Keratinocyte (primary cell): ENCODE measurements around the gene NT5E. TPM values are rescaled to one million over a fixed set of nuclear protein-coding genes. Genes with fewer than 3 reads are reported as not detected.

Source experiments
- DNase-seq: peaks from one replicate; pipeline ENCODE4 v3.0.0-alpha.2; 2011; ENCODE audit warnings: low read depth, missing footprints, low spot score
- FAIRE-seq: peaks from 2 replicates; lab custom pipeline; 2011; peaks lifted over from hg19 to GRCh38; lab: Jason Lieb, UNC
- H2AFZ ChIP-seq: 2 replicates; pipeline ENCODE4 v1.6.0; 2012; ENCODE audit warnings: low read length, control low read depth, inconsistent platforms; ENCODE audit not compliant: control insufficient read depth
- H3K27ac ChIP-seq: 2 replicates; pipeline ENCODE4 v1.5.1; 2011; ENCODE audit warnings: low read length; ENCODE audit not compliant: control insufficient read depth, insufficient read depth
- H3K27me3 ChIP-seq: 3 replicates; pipeline ENCODE4 v1.6.0; 2011; ENCODE audit warnings: low read length; ENCODE audit not compliant: control insufficient read depth, insufficient read depth; ENCODE audit errors: extremely low read depth
- H3K36me3 ChIP-seq, 2 experiments: 2 replicates in 1 of 2; 3 replicates in 1 of 2; pipeline ENCODE4 v1.5.1; 2011; ENCODE audit warnings: low read length in 2 of 2, mild to moderate bottlenecking in 1 of 2; ENCODE audit not compliant: control insufficient read depth in 2 of 2, insufficient read depth in 2 of 2; ENCODE audit errors: extremely low read depth in 1 of 2
- H3K4me1 ChIP-seq: 3 replicates; pipeline ENCODE4 v1.5.1; 2011; ENCODE audit warnings: low read length; ENCODE audit not compliant: control insufficient read depth, insufficient read depth; ENCODE audit errors: extremely low read depth
- H3K4me2 ChIP-seq: 3 replicates; pipeline ENCODE4 v1.6.0; 2011; ENCODE audit warnings: low read depth, low read length; ENCODE audit not compliant: control insufficient read depth, insufficient read depth; ENCODE audit errors: extremely low read depth
- H3K4me3 ChIP-seq, 3 experiments: fragments of 200-600 bp in 1 of 3; sonication (generic) in 1 of 3; 2 replicates in 2 of 3; 3 replicates in 1 of 3; pipeline ENCODE4 v1.5.1; 2011 to 2016; ENCODE audit warnings: low read length in 3 of 3, mild to moderate bottlenecking in 3 of 3, control low read depth in 2 of 3, inconsistent platforms in 1 of 3, low read depth in 1 of 3, mixed read lengths in 1 of 3, mixed run types in 1 of 3, moderate library complexity in 1 of 3; ENCODE audit not compliant: control insufficient read depth in 2 of 3, insufficient read depth in 2 of 3; ENCODE audit errors: extremely low read depth in 1 of 3
- H3K79me2 ChIP-seq: 2 replicates; pipeline ENCODE4 v1.6.0; 2012; ENCODE audit warnings: low read length; ENCODE audit not compliant: control insufficient read depth, insufficient read depth
- H3K9ac ChIP-seq: 3 replicates; pipeline ENCODE4 v1.6.0; 2011; ENCODE audit warnings: low read length; ENCODE audit not compliant: control insufficient read depth, insufficient read depth; ENCODE audit errors: extremely low read depth
- H3K9me1 ChIP-seq: 3 replicates; pipeline ENCODE4 v1.6.0; 2011; ENCODE audit warnings: low read length; ENCODE audit not compliant: control insufficient read depth, insufficient read depth; ENCODE audit errors: extremely low read depth
- H3K9me3 ChIP-seq: 2 replicates; pipeline ENCODE4 v1.5.1; 2012; ENCODE audit warnings: low read depth, low read length; ENCODE audit not compliant: control insufficient read depth
- H4K20me1 ChIP-seq: 3 replicates; pipeline ENCODE4 v1.6.0; 2011; ENCODE audit warnings: low read length; ENCODE audit not compliant: control insufficient read depth, insufficient read depth; ENCODE audit errors: extremely low read depth
- CTCF ChIP-seq, 3 experiments: IDR thresholded peaks in 1 of 3; conservative IDR thresholded peaks in 1 of 3; optimal IDR thresholded peaks in 1 of 3; 2 replicates in 2 of 3; 3 replicates in 1 of 3; pipeline versions ENCODE3 to v1.5.1; 2011; ENCODE audit warnings: low read length in 3 of 3, mild to moderate bottlenecking in 3 of 3, moderate library complexity in 2 of 3, control low read depth in 1 of 3, inconsistent platforms in 1 of 3; ENCODE audit not compliant: insufficient read depth in 2 of 3; ENCODE audit errors: extremely low read depth in 1 of 3
- EZH2 ChIP-seq: IDR thresholded peaks from one replicate; pipeline ENCODE4 v1.6.1; 2012; ENCODE audit warnings: inconsistent platforms, mild to moderate bottlenecking, low read length, moderate library complexity
- dilution Hi-C: fragments of 300-500 bp; cut with MboI; formaldehyde crosslinking; loops from one replicate; pipeline ENCODE4 v1.7.0; 2020; ENCODE audit warnings: low sequenced_read_pairs; ENCODE audit not compliant: extremely low pct_ligation_motif_present
- polyA plus RNA-seq, 5 experiments: library from polyadenylated mRNA; depleted of rRNA in 3 of 5; stranded (reverse) in 3 of 5; stranded (forward) in 1 of 5; unstranded in 1 of 5; fragments of >200 nt; gene quantifications; 1 replicate in 1 of 5; 2 replicates in 3 of 5; 3 replicates in 1 of 5; pipeline versions ENCODE4 v1.2.1 to v1.2.3, GENCODE V29; 2011 to 2012; ENCODE audit warnings: missing spikeins in 2 of 5, low read depth in 1 of 5, low replicate concordance in 1 of 5

Gene NT5E
- polyA plus RNA-seq, 1 donor (not counting 4 experiments of a cell fraction or from before 2014, with no cell fraction given) = 268 TPM

GRCh38 chr6:85461798-85462170, 11.9 kb downstream of the NT5E start:
- H4K20me1 ChIP-seq = no peaks in the 10 kb centered on the region
- H2AFZ ChIP-seq = no peak overlapping the region
- dilution Hi-C loops = no loop called here
- H3K9me3 ChIP-seq = no peaks in the 10 kb centered on the region
- H3K27ac ChIP-seq = peak overlapping the region; percentile 66
- no peak overlapping the region for H3K9ac ChIP-seq
- H3K79me2 ChIP-seq = peaks cover 43% of the 10 kb centered on the region
- H3K4me1 ChIP-seq = peaks cover 91% of the 10 kb centered on the region
- TF ChIP-seq CTCF (optimal IDR thresholded peaks at IDR 0.05 in 1 of 3, IDR thresholded peaks at IDR 0.05 in 1 of 3, conservative IDR thresholded peaks at IDR 0.05 in 1 of 3; ENCODE audit: extremely low read depth in 1 of 3, insufficient read depth in 2 of 3, low read length in 3 of 3) (no peak), EZH2 (no peak)
- H3K9me1 ChIP-seq = no peaks in the 10 kb centered on the region
- DNase-seq (no peak), FAIRE-seq (no peak)
- H3K36me3 ChIP-seq = peaks cover 4 to 23% of the 10 kb centered on the region in 2 experiments
- no peak overlapping the region for H3K4me3 ChIP-seq
- H3K27me3 ChIP-seq = no peaks in the 10 kb centered on the region
- H3K4me2 ChIP-seq = peak overlapping the region; percentile 29

GRCh38 chr6:85462673-85463072, 12.8 kb downstream of the NT5E start:
- Histone ChIP-seq H4K20me1 (no peaks in the 10 kb centered on the region), H3K27me3 (no peaks in the 10 kb centered on the region), H3K27ac (peak overlapping the region; percentile 66), H3K4me2 (peak overlapping the region; percentile 23), H3K79me2 (peaks cover 35% of the 10 kb centered on the region), H3K4me3 (no peak overlapping the region), H3K9me1 (no peaks in the 10 kb centered on the region), H3K4me1 (peaks cover 82% of the 10 kb centered on the region), H3K36me3 (peaks cover 7 to 23% of the 10 kb centered on the region in 2 experiments), H2AFZ (no peak overlapping the region), H3K9ac (no peak overlapping the region), H3K9me3 (no peaks in the 10 kb centered on the region)
- DNase-seq = no peak
- TF ChIP-seq CTCF (optimal IDR thresholded peaks at IDR 0.05 in 1 of 3, IDR thresholded peaks at IDR 0.05 in 1 of 3, conservative IDR thresholded peaks at IDR 0.05 in 1 of 3; ENCODE audit: extremely low read depth in 1 of 3, insufficient read depth in 2 of 3, low read length in 3 of 3) (no peak), EZH2 (no peak)
- dilution Hi-C loops = no loop called here
- no peak for FAIRE-seq
